PFSK-1 (cell line): ENCODE data around the gene STX1A.

Experiments used
- FOXP2 ChIP-seq: optimal IDR thresholded peaks from 2 replicates; pipeline ENCODE3; 2011; ENCODE audit warnings: borderline replicate concordance, control low read depth, inconsistent platforms; ENCODE audit not compliant: insufficient read depth; ENCODE audit errors: extremely low read length, extremely low read depth
- POLR2AphosphoS5 ChIP-seq: IDR thresholded peaks from 2 replicates; pipeline ENCODE4 v1.6.1; 2012; ENCODE audit warnings: low read depth, mild to moderate bottlenecking, control low read depth, low read length, moderate library complexity
- REST ChIP-seq, 2 experiments: IDR thresholded peaks; 2 replicates each; pipeline versions ENCODE4 v1.6.1 to v1.8.0; 2011 to 2012; ENCODE audit warnings: low read depth in 2 of 2, low read length in 2 of 2, control low read depth in 1 of 2, inconsistent platforms in 1 of 2, mild to moderate bottlenecking in 1 of 2, moderate library complexity in 1 of 2; ENCODE audit not compliant: insufficient read depth in 1 of 2
- SIN3A ChIP-seq: IDR thresholded peaks from 2 replicates; pipeline ENCODE4 v1.6.1; 2012; ENCODE audit warnings: mild to moderate bottlenecking, low read length, moderate library complexity, borderline replicate concordance; ENCODE audit not compliant: insufficient read depth
- TAF1 ChIP-seq: IDR thresholded peaks from 2 replicates; pipeline ENCODE4 v1.6.1; 2012; ENCODE audit warnings: low read length, control low read depth, borderline replicate concordance; ENCODE audit not compliant: insufficient read depth

STX1A gene

DNA sequence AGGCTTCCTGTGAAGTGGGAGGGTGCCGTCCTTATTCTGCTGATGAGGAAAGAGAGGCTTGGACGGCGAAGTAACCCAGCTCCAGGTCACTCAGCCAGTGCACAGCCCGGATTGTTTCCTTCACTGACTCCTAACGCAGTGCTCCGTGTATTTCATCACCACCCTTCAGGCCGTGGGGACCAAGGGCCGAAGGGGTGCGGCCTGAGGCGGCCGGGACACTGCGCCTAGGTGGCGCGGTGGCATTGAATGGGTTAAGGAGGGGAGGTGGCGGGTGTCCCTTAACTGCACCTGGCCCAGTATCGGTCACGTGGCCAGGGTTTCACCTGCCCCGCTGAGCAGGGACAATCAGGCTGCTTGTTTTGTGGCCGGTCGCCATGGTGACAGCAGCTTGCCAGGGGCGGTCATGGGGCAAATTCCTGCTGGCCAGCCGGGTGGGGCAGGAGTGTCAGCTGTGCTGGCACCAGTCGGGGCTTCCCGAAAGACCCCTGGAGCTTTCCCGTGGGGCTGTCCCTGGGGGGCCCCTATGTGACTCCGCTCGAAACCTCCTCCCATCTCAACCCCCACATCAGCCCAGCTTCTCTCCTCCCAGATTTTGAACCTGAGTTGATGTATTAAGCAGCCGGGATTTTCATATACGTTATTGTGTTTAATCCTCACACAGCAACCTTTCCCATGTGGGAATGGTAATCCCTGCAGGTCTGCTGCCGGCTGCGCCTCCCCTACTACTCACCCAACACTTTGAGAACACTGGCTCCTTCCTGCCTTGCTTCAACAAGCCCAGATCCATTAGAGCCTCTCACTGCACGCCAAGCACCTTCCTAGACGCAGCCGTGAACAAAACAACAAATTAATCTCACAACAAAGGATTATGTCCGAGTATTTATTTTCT is 23.5 kb upstream of the STX1A start:
- TF ChIP-seq TAF1 = no peak
- no peak for TF ChIP-seq SIN3A
- TF ChIP-seq FOXP2 = no peak
- TF ChIP-seq REST (IDR thresholded peaks at IDR 0.05; ENCODE audit: insufficient read depth in 1 of 2, low read depth in 2 of 2, low read length in 2 of 2) = no peak
- no peak for TF ChIP-seq POLR2AphosphoS5

- TF ChIP-seq REST (IDR thresholded peaks at IDR 0.05; ENCODE audit: insufficient read depth in 1 of 2, low read depth in 2 of 2, low read length in 2 of 2) (no peak), TAF1 (no peak), FOXP2 (no peak), SIN3A (no peak), POLR2AphosphoS5 (no peak)
These were observed 22.9 kb upstream of the STX1A start for GRCh38 chr7:73742338-73742752.

GRCh38 chr7:73741600-73741999 is 22.1 kb upstream of the STX1A start:
- TF ChIP-seq TAF1 (no peak), SIN3A (no peak), POLR2AphosphoS5 (no peak), REST (IDR thresholded peaks at IDR 0.05; ENCODE audit: insufficient read depth in 1 of 2, low read depth in 2 of 2, low read length in 2 of 2) (no peak), FOXP2 (no peak)

DNA sequence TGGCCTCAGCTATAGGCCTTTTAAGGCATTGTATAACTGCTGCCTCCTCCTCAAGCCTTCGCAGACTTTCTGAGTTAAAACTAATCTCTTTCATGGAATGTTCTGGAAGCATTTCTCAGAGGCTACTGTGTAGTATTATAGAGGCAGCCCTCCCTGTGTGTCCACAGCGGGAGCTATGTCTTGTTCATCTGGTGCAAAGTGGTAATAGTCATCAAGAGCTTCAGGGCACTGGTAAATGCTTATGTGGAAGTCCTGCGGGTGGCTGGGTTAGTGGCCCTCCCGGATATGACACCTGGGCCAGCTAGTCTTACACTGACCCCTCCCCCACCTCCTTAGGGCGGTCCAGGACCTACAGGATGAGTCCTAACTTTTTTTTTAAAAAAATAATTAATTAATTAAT is 21.3 kb upstream of the STX1A start:
- TF ChIP-seq TAF1 = no peak

DNA sequence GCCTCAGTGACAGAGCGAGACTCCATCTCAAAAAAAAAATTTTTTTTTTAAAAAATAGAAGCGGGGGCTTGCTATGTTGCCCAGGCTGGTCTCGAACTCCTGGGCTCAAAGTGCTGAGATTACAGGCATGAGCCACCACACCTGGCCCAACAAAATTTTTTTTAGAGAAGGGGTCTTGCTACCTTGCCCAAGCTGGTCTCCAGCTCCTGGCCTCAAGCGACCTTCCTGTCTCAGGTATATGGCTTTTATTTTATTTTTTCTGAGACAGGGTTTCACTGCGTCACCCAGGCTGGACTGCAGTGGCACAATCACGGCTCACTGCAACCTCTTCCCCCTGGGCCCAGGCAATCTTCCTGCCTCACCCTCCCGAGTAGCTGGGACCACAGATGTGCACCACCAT is 20.7 kb upstream of the STX1A start:
- TF ChIP-seq POLR2AphosphoS5 (no peak), REST (IDR thresholded peaks at IDR 0.05; ENCODE audit: insufficient read depth in 1 of 2, low read depth in 2 of 2, low read length in 2 of 2) (no peak), SIN3A (no peak), TAF1 (no peak), FOXP2 (no peak)
